H1 (cell line): ENCODE results near the gene CAMKK1.

Experiments
- CTCF ChIP-seq, 3 experiments: IDR thresholded peaks; 1 replicate in 2 of 3; 2 replicates in 1 of 3; pipeline versions ENCODE4 v1.5.1 to v1.6.1; 2011; ENCODE audit warnings: low read length in 3 of 3, mild to moderate bottlenecking in 3 of 3, inconsistent platforms in 2 of 3, low read depth in 1 of 3, moderate library complexity in 1 of 3; ENCODE audit not compliant: insufficient read depth in 1 of 3; ENCODE audit errors: control extremely low read depth in 1 of 3
- EP300 ChIP-seq, 2 experiments: IDR thresholded peaks; 1 replicate in 1 of 2; 2 replicates in 1 of 2; pipeline ENCODE4 v1.6.1; 2011 to 2012; ENCODE audit warnings: low read depth in 2 of 2, low read length in 2 of 2, mild to moderate bottlenecking in 2 of 2, borderline replicate concordance in 1 of 2, inconsistent platforms in 1 of 2, moderate library complexity in 1 of 2
- EZH2 ChIP-seq: fragments of 200-600 bp; sonication (generic); IDR thresholded peaks from 2 replicates; pipeline ENCODE4 v1.7.1; 2012; ENCODE audit warnings: low read depth, mild to moderate bottlenecking, moderate library complexity, low read length, inconsistent platforms; ENCODE audit not compliant: severe bottlenecking
- FOSL1 ChIP-seq: IDR thresholded peaks from 2 replicates; pipeline ENCODE4 v1.6.1; 2011; ENCODE audit warnings: mild to moderate bottlenecking, low read depth, low read length, moderate library complexity; ENCODE audit not compliant: insufficient read depth
- POLR2A ChIP-seq, 2 experiments: IDR thresholded peaks; 1 replicate in 1 of 2; 2 replicates in 1 of 2; pipeline ENCODE4 v1.6.1; 2011; ENCODE audit warnings: low read depth in 2 of 2, low read length in 2 of 2, mild to moderate bottlenecking in 2 of 2; ENCODE audit errors: control extremely low read depth in 1 of 2
- SRF ChIP-seq: IDR thresholded peaks from 2 replicates; pipeline ENCODE4 v1.6.1; 2011; ENCODE audit warnings: mild to moderate bottlenecking, low read depth, low read length, moderate library complexity

- TF ChIP-seq FOSL1 (no peak), EZH2 (no peak), EP300 (IDR thresholded peaks at IDR 0.05; ENCODE audit: borderline replicate concordance in 1 of 2, low read depth in 2 of 2, low read length in 2 of 2) (no peak), SRF (no peak), CTCF (IDR thresholded peaks at IDR 0.05; ENCODE audit: control extremely low read depth in 1 of 3, insufficient read depth in 1 of 3, low read depth in 1 of 3, low read length in 3 of 3) (no peak), POLR2A (IDR thresholded peaks at IDR 0.05; ENCODE audit: control extremely low read depth in 1 of 2, low read depth in 2 of 2, low read length in 2 of 2) (no peak)
These were observed 26.6 kb downstream of the CAMKK1 start for GRCh38 chr17:3866276-3866675.
